OCI-LY1 (cell line): ENCODE measurements around the gene OGFR.

Experiments
- H2AFZ ChIP-seq: fragments of 200-600 bp; sonication (generic), shearing (Covaris generic); 2 replicates; pipeline ENCODE4 v1.6.0; 2014; ENCODE audit warnings: antibody characterized with exemption, mild to moderate bottlenecking, low read length
- H3F3A ChIP-seq: fragments of 200-600 bp; sonication (generic), shearing (Covaris generic); 2 replicates; pipeline ENCODE4 v1.6.0; 2014; ENCODE audit warnings: mild to moderate bottlenecking, antibody characterized with exemption, low read length, moderate library complexity; ENCODE audit not compliant: insufficient read depth
- H3K27ac ChIP-seq: fragments of 200-600 bp; sonication (generic); 2 replicates; pipeline ENCODE4 v1.5.1; 2014; ENCODE audit warnings: low read length, mixed run types, mild to moderate bottlenecking, low read depth; ENCODE audit not compliant: poor library complexity, severe bottlenecking
- H3K27me3 ChIP-seq: fragments of 200-600 bp; sonication (generic); 2 replicates; pipeline ENCODE4 v1.6.0; 2014; ENCODE audit warnings: antibody characterized with exemption, mild to moderate bottlenecking, low read length, moderate library complexity; ENCODE audit not compliant: insufficient read depth
- H3K36me3 ChIP-seq: fragments of 200-600 bp; sonication (generic); 2 replicates; pipeline ENCODE4 v1.6.1; 2014; ENCODE audit warnings: mild to moderate bottlenecking, antibody characterized with exemption, low read length, moderate library complexity, mixed read lengths; ENCODE audit not compliant: insufficient read depth
- H3K4me1 ChIP-seq: fragments of 200-600 bp; sonication (generic); 2 replicates; pipeline ENCODE4 v1.5.1; 2014; ENCODE audit warnings: mild to moderate bottlenecking, low read length, moderate library complexity; ENCODE audit not compliant: insufficient read depth, severe bottlenecking
- H3K4me2 ChIP-seq: fragments of 200-600 bp; sonication (generic), shearing (Covaris generic); 2 replicates; pipeline ENCODE4 v1.6.1; 2014; ENCODE audit warnings: low read length
- H3K4me3 ChIP-seq: fragments of 200-600 bp; sonication (generic); 2 replicates; pipeline ENCODE4 v1.5.1; 2014; ENCODE audit warnings: low read length, low read depth, mild to moderate bottlenecking, mixed read lengths; ENCODE audit not compliant: poor library complexity, severe bottlenecking
- H3K79me2 ChIP-seq: fragments of 200-600 bp; shearing (Covaris generic); 2 replicates; pipeline ENCODE4 v1.6.1; 2016; ENCODE audit warnings: mixed run types, low read length, mixed read lengths; ENCODE audit not compliant: insufficient read depth
- H3K9ac ChIP-seq: fragments of 200-600 bp; sonication (generic), shearing (Covaris generic); 2 replicates; pipeline ENCODE4 v1.6.1; 2014; ENCODE audit warnings: mild to moderate bottlenecking, low read length, mixed read lengths
- H3K9me2 ChIP-seq: fragments of 200-600 bp; sonication (generic), shearing (Covaris generic); 2 replicates; pipeline ENCODE4 v1.6.1; 2014; ENCODE audit warnings: low read depth, mild to moderate bottlenecking, low read length, mixed read lengths
- H3K9me3 ChIP-seq: fragments of 200-600 bp; shearing (Covaris generic); 2 replicates; pipeline ENCODE4 v1.6.1; 2014; ENCODE audit warnings: low read length, mixed read lengths
- H4K20me1 ChIP-seq: fragments of 200-600 bp; sonication (generic), shearing (Covaris generic); 2 replicates; pipeline ENCODE4 v1.6.0; 2016; ENCODE audit warnings: mild to moderate bottlenecking, low read length; ENCODE audit not compliant: insufficient read depth
- EZH2 ChIP-seq: fragments of 200-600 bp; sonication (generic), shearing (Covaris generic); IDR thresholded peaks from 2 replicates; pipeline ENCODE4 v1.8.0; 2017; ENCODE audit warnings: borderline replicate concordance, mixed run types, mild to moderate bottlenecking, antibody characterized with exemption, low read length, moderate library complexity, mixed read lengths
- TF ChIP-seq, protein P1 (sequence below): fragments of 200-600 bp; sonication (generic), shearing (Covaris generic); IDR thresholded peaks from 2 replicates; pipeline ENCODE4 v1.5.1; 2017; ENCODE audit warnings: mild to moderate bottlenecking, antibody characterized with exemption, low read length, moderate library complexity, mixed read lengths

OGFR gene

DNA sequence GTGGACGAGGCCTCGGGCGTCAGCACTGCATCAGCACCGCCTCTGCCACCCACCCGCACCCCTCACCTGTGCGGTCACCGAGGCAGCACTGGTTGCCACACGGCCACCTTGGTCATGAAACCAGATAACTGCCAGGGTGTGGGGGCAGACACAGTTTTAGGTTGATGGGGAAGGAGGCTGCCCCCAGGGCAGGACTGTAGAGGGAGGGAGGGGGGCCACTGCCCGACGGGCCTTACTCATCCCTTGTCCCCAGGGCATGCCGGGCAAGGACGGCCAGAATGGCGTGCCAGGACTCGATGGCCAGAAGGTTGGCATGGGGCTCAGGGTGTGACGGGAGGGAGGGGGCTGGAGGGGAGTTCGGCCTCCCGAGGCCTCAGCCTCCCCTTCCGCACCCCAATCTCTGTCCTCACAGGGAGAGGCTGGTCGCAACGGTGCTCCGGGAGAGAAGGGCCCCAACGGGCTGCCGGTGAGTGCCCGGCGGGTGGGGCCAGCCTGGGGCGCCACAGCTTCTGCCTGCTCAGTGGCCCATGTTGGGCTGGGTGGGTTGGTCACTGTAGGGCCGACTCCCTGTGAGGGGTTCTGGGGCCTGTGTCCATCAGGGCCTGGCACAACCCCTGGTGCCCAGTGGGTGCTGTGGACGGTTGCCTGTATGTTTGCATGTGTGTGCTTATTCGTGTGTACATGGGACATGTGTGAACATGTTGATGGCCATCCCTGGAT is 24.0 kb downstream of the OGFR start:
- Histone ChIP-seq H3K4me3 (no peak overlapping the region), H3K79me2 (no peaks in the 10 kb centered on the region), H3K27ac (no peak overlapping the region), H4K20me1 (no peaks in the 10 kb centered on the region), H3K9ac (no peak overlapping the region), H3K36me3 (no peaks in the 10 kb centered on the region), H3K9me2 (no peaks in the 10 kb centered on the region), H3K9me3 (no peaks in the 10 kb centered on the region), H3K4me2 (no peak overlapping the region), H2AFZ (no peak overlapping the region), H3K4me1 (peaks cover 39% of the 10 kb centered on the region), H3F3A (no peaks in the 10 kb centered on the region), H3K27me3 (peaks cover 10% of the 10 kb centered on the region; the same call in 1 of the 2 replicates)
- TF ChIP-seq EZH2, result no peak
- TF ChIP-seq, protein P1, sequence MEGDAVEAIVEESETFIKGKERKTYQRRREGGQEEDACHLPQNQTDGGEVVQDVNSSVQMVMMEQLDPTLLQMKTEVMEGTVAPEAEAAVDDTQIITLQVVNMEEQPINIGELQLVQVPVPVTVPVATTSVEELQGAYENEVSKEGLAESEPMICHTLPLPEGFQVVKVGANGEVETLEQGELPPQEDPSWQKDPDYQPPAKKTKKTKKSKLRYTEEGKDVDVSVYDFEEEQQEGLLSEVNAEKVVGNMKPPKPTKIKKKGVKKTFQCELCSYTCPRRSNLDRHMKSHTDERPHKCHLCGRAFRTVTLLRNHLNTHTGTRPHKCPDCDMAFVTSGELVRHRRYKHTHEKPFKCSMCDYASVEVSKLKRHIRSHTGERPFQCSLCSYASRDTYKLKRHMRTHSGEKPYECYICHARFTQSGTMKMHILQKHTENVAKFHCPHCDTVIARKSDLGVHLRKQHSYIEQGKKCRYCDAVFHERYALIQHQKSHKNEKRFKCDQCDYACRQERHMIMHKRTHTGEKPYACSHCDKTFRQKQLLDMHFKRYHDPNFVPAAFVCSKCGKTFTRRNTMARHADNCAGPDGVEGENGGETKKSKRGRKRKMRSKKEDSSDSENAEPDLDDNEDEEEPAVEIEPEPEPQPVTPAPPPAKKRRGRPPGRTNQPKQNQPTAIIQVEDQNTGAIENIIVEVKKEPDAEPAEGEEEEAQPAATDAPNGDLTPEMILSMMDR, result no peak

DNA sequence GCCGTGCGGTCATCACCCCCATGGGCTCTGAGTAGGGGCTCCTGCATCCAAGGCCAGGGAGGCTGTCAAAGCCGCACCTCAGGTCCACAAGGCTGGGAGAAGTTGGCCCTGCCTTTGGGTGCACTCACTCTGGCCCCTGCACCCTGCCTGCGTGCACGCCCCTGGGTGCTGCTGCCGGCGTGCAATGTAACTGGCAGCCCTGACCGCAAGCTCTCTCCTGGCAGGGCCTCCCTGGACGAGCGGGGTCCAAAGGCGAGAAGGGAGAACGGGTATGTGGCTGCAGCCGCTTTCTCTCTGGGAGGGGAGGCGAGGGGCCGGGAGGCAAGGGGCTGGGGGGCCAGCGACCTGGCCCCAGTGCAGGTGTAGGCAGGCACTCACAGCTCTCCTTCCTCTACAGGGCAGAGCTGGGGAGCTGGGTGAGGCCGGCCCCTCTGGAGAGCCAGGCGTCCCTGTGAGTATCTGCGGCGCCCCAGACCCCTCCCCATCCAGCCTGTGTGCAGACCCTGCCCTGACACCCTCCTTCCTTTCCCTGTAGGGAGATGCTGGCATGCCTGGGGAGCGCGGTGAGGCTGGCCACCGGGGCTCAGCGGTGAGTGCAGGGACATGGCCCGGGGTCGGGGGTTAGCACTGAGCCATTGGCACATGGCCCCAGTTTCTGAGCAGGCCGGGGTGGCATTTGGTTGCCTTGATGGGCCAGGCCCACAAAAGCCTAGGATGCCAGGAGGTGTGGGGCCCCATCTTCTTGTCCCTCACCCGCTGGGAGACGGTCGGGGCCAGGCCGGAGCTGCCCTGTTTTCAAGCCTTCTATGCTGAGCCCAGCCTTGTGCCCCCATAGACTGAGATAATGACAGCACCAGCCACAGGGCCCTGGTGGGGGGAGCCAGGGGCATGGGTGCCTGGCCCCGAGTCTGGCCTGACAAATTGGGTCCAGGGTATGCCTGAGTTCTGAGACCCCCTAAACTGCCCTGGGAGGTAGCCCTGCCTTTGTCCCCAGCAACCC is 24.9 kb downstream of the OGFR start:
- no peaks in the 10 kb centered on the region for H4K20me1 ChIP-seq
- no peak overlapping the region for H3K4me3 ChIP-seq
- peaks cover 35% of the 10 kb centered on the region for H3K4me1 ChIP-seq
- no peaks in the 10 kb centered on the region for H3F3A ChIP-seq
- no peaks in the 10 kb centered on the region for H3K36me3 ChIP-seq
- no peak overlapping the region for H3K9ac ChIP-seq
- H2AFZ ChIP-seq, result no peak overlapping the region
- no peak overlapping the region for H3K27ac ChIP-seq
- no peaks in the 10 kb centered on the region for H3K79me2 ChIP-seq
- H3K9me3 ChIP-seq, result no peaks in the 10 kb centered on the region
- no peak overlapping the region for H3K4me2 ChIP-seq
- TF ChIP-seq, protein P1, result no peak
- TF ChIP-seq EZH2, result no peak
- no peaks in the 10 kb centered on the region for H3K9me2 ChIP-seq
- H3K27me3 ChIP-seq, result peaks cover 10% of the 10 kb centered on the region; the same call in 1 of the 2 replicates

DNA sequence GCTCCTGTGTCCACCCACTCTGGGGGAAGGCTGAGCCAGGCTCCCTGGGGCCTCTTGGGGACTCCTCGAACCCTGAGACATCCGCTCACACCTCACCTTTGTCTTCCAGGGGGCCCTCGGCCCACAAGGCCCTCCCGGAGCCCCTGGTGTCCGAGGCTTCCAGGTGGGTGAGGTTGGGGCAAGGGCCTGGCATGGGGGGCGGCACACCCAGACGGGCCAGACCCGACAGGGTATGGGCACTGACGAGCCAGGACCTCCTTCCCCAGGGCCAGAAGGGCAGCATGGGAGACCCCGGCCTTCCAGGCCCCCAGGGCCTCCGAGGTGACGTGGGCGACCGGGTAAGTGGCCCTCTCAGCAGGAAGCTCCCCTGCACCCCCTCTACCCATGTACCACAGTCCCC is 25.6 kb downstream of the OGFR start:
- Histone ChIP-seq H3K4me3 (no peak overlapping the region), H3K79me2 (no peaks in the 10 kb centered on the region), H3K36me3 (no peaks in the 10 kb centered on the region), H3K27ac (no peak overlapping the region), H3K4me2 (no peak overlapping the region), H2AFZ (no peak overlapping the region), H3K9ac (no peak overlapping the region), H4K20me1 (no peaks in the 10 kb centered on the region), H3K9me3 (no peaks in the 10 kb centered on the region), H3K27me3 (peaks cover 10% of the 10 kb centered on the region; the same call in 1 of the 2 replicates), H3K4me1 (peaks cover 31% of the 10 kb centered on the region), H3F3A (no peaks in the 10 kb centered on the region), H3K9me2 (no peaks in the 10 kb centered on the region)
- no peak for TF ChIP-seq EZH2
- TF ChIP-seq, protein P1, result no peak
